ENCODE data around the gene RBM47.
"Not testable (repeated sequence)": the region's sequence is repeated elsewhere in the genome, so short reads cannot be mapped to it uniquely, and the experiment has no call there.

The RBM47 gene

GRCh38 chr4:40437741-40438383, 191.8 kb downstream of the RBM47 start:
- Histone ChIP-seq H3K27ac (no peak overlapping the region), H3K27me3 (no peaks in the 10 kb centered on the region), H3K4me3 (no peak overlapping the region), H4K20me1 (peaks cover 0 to 98% (median 0%) of the 10 kb centered on the region in 11 experiments; a peak in 4 of 22 replicates), H3K4me1 (peaks cover 0 to 16% (median 0%) of the 10 kb centered on the region in 10 experiments; a peak in 6 of 20 replicates), H3K9ac (no peak overlapping the region), H3K36me3 (peaks cover 0 to 76% (median 0%) of the 10 kb centered on the region in 11 experiments; a peak in 7 of 22 replicates), H3K4me2 (no peak overlapping the region), H3K9me3 (replicated peaks in 1 of 11) (peaks cover 14 to 18% (median 16%) of the 10 kb centered on the region in 11 experiments)
- TF ChIP-seq Cebpa-rat (IDR thresholded peaks at IDR 0.05), result no peak

DNA sequence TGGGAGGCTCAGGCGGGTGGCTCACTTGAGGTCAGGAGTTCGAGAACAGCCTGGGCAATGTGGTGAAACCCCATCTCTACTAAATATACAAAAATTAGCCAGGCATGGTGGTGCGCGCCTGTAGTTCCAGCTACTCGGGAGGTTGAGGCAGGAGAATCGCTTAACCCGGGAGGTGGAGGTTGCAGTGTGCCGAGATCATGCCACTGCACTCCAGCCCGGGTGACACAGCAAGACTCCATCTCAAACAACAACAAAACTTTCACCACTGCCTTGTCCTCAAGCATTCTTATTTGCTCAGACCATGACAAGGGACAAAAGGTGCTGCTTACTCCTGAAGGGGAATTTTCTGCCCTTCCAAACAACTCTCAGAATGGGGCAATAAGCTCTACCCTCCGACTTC, 194.4 kb downstream of the RBM47 start:
- Histone ChIP-seq H3K9me3 (replicated peaks in 1 of 11) (peaks cover 14 to 18% (median 16%) of the 10 kb centered on the region in 11 experiments), H4K20me1 (peaks cover 0 to 96% (median 0%) of the 10 kb centered on the region in 11 experiments; a peak in 4 of 22 replicates), H3K36me3 (peaks cover 0 to 94% (median 0%) of the 10 kb centered on the region in 11 experiments; a peak in 7 of 22 replicates)
- H3K4me1 ChIP-seq, H3K27me3 ChIP-seq, H3K9ac ChIP-seq, H3K27ac ChIP-seq, H3K4me2 ChIP-seq, H3K4me3 ChIP-seq: not testable (repeated sequence)

DNA sequence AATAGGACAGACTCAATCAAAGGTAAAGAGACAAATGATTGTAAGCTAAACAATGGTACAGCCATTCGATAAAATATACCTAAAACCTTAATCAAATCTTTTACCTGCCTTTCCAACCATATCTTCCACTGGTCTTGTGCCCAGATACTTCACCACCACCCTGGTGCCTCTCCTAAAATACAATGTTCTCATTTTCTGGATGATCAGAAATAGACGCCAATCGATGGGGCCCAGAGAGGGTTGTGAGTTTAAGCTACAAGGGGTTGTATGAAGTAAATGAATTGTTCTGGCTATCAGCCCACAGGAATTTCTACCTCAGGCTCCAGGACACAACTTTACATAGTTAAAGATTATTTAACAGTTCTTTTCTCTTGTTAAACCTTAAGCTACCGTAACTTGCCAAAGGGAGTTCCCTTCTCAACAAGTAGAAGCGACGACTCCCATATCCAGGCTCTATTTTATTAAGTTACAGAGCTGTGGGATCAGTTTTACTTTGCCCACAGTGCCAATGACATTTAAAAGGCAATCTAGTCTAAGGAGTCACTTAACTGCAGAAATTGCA, 195.5 kb downstream of the RBM47 start:
- H3K36me3 ChIP-seq, result peaks cover 0 to 98% (median 0%) of the 10 kb centered on the region in 11 experiments; a peak in 7 of 22 replicates
- peaks cover 0 to 96% (median 0%) of the 10 kb centered on the region in 11 experiments; a peak in 5 of 22 replicates for H4K20me1 ChIP-seq
- no peak overlapping the region for H3K4me2 ChIP-seq
- no peak overlapping the region for H3K9ac ChIP-seq
- no peak overlapping the region for H3K4me3 ChIP-seq
- TF ChIP-seq Cebpa-rat (IDR thresholded peaks at IDR 0.05), result no peak
- H3K9me3 ChIP-seq (replicated peaks in 1 of 11), result peaks cover 14 to 18% (median 16%) of the 10 kb centered on the region in 11 experiments
- H3K27ac ChIP-seq, result no peak overlapping the region
- no peaks in the 10 kb centered on the region for H3K27me3 ChIP-seq
- peaks cover 0 to 8% (median 0%) of the 10 kb centered on the region in 10 experiments; a peak in 4 of 20 replicates for H3K4me1 ChIP-seq

DNA sequence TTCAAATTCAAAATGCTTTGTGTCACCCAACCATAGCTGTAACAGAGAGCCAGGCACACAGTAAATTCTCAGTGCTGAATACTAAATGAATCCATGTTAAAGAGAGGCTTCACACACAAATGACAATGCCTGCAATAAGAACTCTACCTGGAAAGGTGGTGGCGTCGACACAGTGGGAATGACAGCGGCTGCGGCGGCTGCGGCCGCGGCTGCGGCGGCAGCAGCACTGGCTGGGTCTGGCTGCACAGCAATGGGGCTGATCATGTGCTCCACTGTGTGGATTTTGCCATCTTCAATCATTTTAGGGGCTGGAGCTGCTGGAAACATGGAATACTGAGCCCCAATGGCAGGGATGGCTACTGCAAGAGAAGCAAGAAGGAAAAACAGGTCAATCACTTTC, 197.2 kb downstream of the RBM47 start:
- peaks cover 0 to 96% (median 0%) of the 10 kb centered on the region in 11 experiments; a peak in 6 of 22 replicates for H3K36me3 ChIP-seq
- H3K4me3 ChIP-seq, result no peak overlapping the region
- H3K27ac ChIP-seq, result no peak overlapping the region
- no peaks in the 10 kb centered on the region for H3K27me3 ChIP-seq
- TF ChIP-seq Cebpa-rat (IDR thresholded peaks at IDR 0.05), result no peak
- H3K4me2 ChIP-seq, result no peak overlapping the region
- peaks cover 0 to 25% (median 0%) of the 10 kb centered on the region in 10 experiments; a peak in 6 of 20 replicates for H3K4me1 ChIP-seq
- H3K9me3 ChIP-seq (replicated peaks in 1 of 11), result peaks cover 1 to 4% (median 2%) of the 10 kb centered on the region in 11 experiments; a peak in 21 of 22 replicates
- H4K20me1 ChIP-seq, result peaks cover 0 to 96% (median 0%) of the 10 kb centered on the region in 11 experiments; a peak in 5 of 22 replicates
- no peak overlapping the region for H3K9ac ChIP-seq

- not testable (repeated sequence) for H3K4me3 ChIP-seq; H3K9me3 ChIP-seq (replicated peaks in 1 of 11); H3K27me3 ChIP-seq
- H3K36me3 ChIP-seq, result peaks cover 0 to 90% (median 0%) of the 10 kb centered on the region in 11 experiments; a peak in 6 of 22 replicates
- H3K9ac ChIP-seq, result peak overlapping the region in 1 of 11 experiments; percentile 54; a peak in 2 of 22 replicates
- 0 out of 22 replicates have a peak overlapping the region, but pooled peaks of 2 of the 11 experiments have one; percentile 11 to 55 for H3K27ac ChIP-seq
- peaks cover 0 to 88% (median 0%) of the 10 kb centered on the region in 11 experiments; a peak in 5 of 22 replicates for H4K20me1 ChIP-seq
- peak overlapping the region in 3 of 11 experiments; percentile 39 to 82 (median 76); a peak in 7 of 22 replicates for H3K4me2 ChIP-seq
- peaks cover 0 to 50% (median 0%) of the 10 kb centered on the region in 10 experiments; a peak in 8 of 20 replicates for H3K4me1 ChIP-seq
Measured at GRCh38 chr4:40427871-40428270, 201.8 kb downstream of the RBM47 start.

DNA sequence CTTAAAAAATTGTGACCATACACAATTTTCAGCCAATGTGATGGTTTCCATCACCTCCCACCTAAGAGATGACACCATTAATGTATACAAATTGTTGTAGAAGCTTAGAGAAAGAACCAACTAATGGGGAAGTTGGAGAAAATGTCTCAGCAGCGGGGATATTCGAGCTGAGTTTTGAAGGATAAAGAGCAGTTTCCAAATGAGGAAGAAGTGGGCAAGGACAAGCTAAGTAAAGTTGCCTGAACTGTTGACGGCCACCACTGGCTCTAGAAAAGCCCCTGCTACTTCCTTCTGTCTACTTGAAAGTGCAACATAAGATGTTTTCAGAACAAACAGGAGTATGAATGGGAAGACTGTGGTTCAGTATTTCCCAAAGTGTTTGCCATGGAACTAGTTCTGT, 202.5 kb downstream of the RBM47 start:
- peak overlapping the region in 4 of 11 experiments; percentile 26 to 56 (median 49); a peak in 6 of 22 replicates for H3K27ac ChIP-seq
- H3K9ac ChIP-seq, result peak overlapping the region in 2 of 11 experiments; percentile 5 to 25; a peak in 1 of 22 replicates
- no peak for TF ChIP-seq Cebpa-rat (IDR thresholded peaks at IDR 0.05)
- no peak overlapping the region for H3K4me3 ChIP-seq
- peak overlapping the region in 5 of 11 experiments; percentile 10 to 82 (median 48); a peak in 9 of 22 replicates for H3K4me2 ChIP-seq
- H3K36me3 ChIP-seq, result peaks cover 0 to 90% (median 0%) of the 10 kb centered on the region in 11 experiments; a peak in 6 of 22 replicates
- peaks cover 0 to 50% (median 0%) of the 10 kb centered on the region in 10 experiments; a peak in 8 of 20 replicates for H3K4me1 ChIP-seq
- H3K9me3 ChIP-seq (replicated peaks in 1 of 11), result no peaks in the 10 kb centered on the region
- no peaks in the 10 kb centered on the region for H3K27me3 ChIP-seq
- peaks cover 0 to 83% (median 0%) of the 10 kb centered on the region in 11 experiments; a peak in 5 of 22 replicates for H4K20me1 ChIP-seq

GRCh38 chr4:40425799-40426574, 203.7 kb downstream of the RBM47 start:
- Histone ChIP-seq H3K9me3 (replicated peaks in 1 of 11) (no peaks in the 10 kb centered on the region), H3K4me3 (no peak overlapping the region), H3K4me2 (peak overlapping the region in 3 of 11 experiments; percentile 39 to 79 (median 76); a peak in 5 of 22 replicates), H3K36me3 (peaks cover 0 to 89% (median 0%) of the 10 kb centered on the region in 11 experiments; a peak in 6 of 22 replicates), H3K27me3 (no peaks in the 10 kb centered on the region), H3K9ac (no peak overlapping the region), H4K20me1 (peaks cover 0 to 76% (median 0%) of the 10 kb centered on the region in 11 experiments; a peak in 5 of 22 replicates), H3K27ac (peak overlapping the region in 1 of 11 experiments; percentile 56; a peak in 2 of 22 replicates), H3K4me1 (peaks cover 0 to 50% (median 0%) of the 10 kb centered on the region in 10 experiments; a peak in 8 of 20 replicates)
- TF ChIP-seq Cebpa-rat (IDR thresholded peaks at IDR 0.05), result no peak

- Histone ChIP-seq H3K27ac (no peak overlapping the region), H3K9me3 (replicated peaks in 1 of 11) (peaks cover 7 to 17% (median 11%) of the 10 kb centered on the region in 11 experiments; a peak in 21 of 22 replicates), H4K20me1 (peaks cover 0 to 53% (median 0%) of the 10 kb centered on the region in 11 experiments; a peak in 4 of 22 replicates), H3K4me2 (no peak overlapping the region), H3K4me1 (peaks cover 0 to 39% (median 0%) of the 10 kb centered on the region in 10 experiments; a peak in 8 of 20 replicates), H3K36me3 (peaks cover 0 to 77% (median 0%) of the 10 kb centered on the region in 11 experiments; a peak in 6 of 22 replicates), H3K9ac (no peak overlapping the region), H3K27me3 (no peaks in the 10 kb centered on the region), H3K4me3 (no peak overlapping the region)
- TF ChIP-seq Cebpa-rat (IDR thresholded peaks at IDR 0.05), result no peak
Measured at GRCh38 chr4:40423735-40424134, 205.9 kb downstream of the RBM47 start.
